Right lobe of liver (tissue), 6 donors: ENCODE measurements around the gene ANKRD37. TPM values are rescaled to one million over a fixed set of nuclear protein-coding genes. Genes with fewer than 3 reads are reported as not detected.

Experiments
- ATAC-seq, 4 donors: fragments of 200-7000 bp; cut with Tn5 transposase; one replicate each; pipeline ENCODE4 v1.9.1; 2020; ENCODE audit warnings: mild to moderate bottlenecking in 4 of 4, moderate library complexity in 4 of 4
- DNase-seq, 3 donors: peaks; one replicate each; pipeline ENCODE4 v3.0.0-alpha.2; 2020
- H3K27ac ChIP-seq, 3 donors: fragments of 200-600 bp; one replicate each; pipeline ENCODE4 v1.8.0; 2022
- H3K27me3 ChIP-seq, 2 donors: fragments of 200-600 bp; one replicate each; pipeline ENCODE4 v1.8.0; 2022
- H3K36me3 ChIP-seq, 4 donors: fragments of 200-600 bp; sonication (generic) in 1 of 4; one replicate each; pipeline versions ENCODE4 v1.5.1 to v1.8.0; 2017 to 2022; ENCODE audit warnings: control low read depth in 1 of 4
- H3K4me1 ChIP-seq, 4 donors: fragments of 200-600 bp; sonication (generic) in 1 of 4; one replicate each; pipeline versions ENCODE4 v1.5.1 to v1.8.0; 2017 to 2022; ENCODE audit warnings: control low read depth in 1 of 4
- H3K4me3 ChIP-seq, 3 donors: fragments of 200-600 bp; one replicate each; pipeline ENCODE4 v1.8.0; 2022
- H3K9me3 ChIP-seq, 4 donors: fragments of 200-600 bp; sonication (generic) in 1 of 4; one replicate each; pipeline versions ENCODE4 v1.5.1 to v1.8.0; 2017 to 2022; ENCODE audit warnings: control low read depth in 1 of 4
- POLR2A ChIP-seq: fragments of 450-650 bp; IDR thresholded peaks from one replicate; pipeline ENCODE4 v1.6.1; 2017; ENCODE audit warnings: antibody characterized with exemption, mild to moderate bottlenecking
- WGBS: methylation state at CpG from one replicate; pipeline ENCODE4 v1.1.6; 2018; ENCODE audit warnings: low coverage, low lambda C conversion rate; ENCODE audit not compliant: insufficient coverage; ENCODE audit errors: missing lambda C conversion rate; 5-methylcytosine and 5-hydroxymethylcytosine counted together
- intact Hi-C, 2 donors: fragments of 100-400 bp; cut with DNase I; formaldehyde crosslinking; loops; one replicate each; pipeline versions ENCODE4 v1.11.2 to v1.14.1; 2022
- total RNA-seq, 6 experiments: library from RNA; depleted of rRNA in 2 of 6; stranded (reverse); fragments of >200 nt in 2 of 6; fragmentation: NEBNext Ultra II Directional in 3 of 6; extraction: Animal tissue kit (Norgen Biotek cat#: 25700) in 3 of 6; gene quantifications; one replicate each; pipeline versions ENCODE4 v1.1.0 to v1.2.4, GENCODE V29; 2016 to 2023
- TF ChIP-seq, protein P1 (sequence below), 4 donors: fragments of 200-600 bp in 3 of 4; fragments of 450-650 bp in 1 of 4; IDR thresholded peaks; one replicate each; pipeline versions ENCODE4 v1.5.1 to v1.8.0; 2016 to 2022; ENCODE audit warnings: antibody characterized with exemption in 4 of 4, mild to moderate bottlenecking in 2 of 4
- donor health status: DM: no; HTN: yes; CAD: no.
- donor health status: DM: no; HTN: no; CAD: no.
- donor health status: DM: no; HTN: no; CAD: no.
- donor health status: DM: no; HTN: yes; CAD: no.
- donor health status: DM: no; HTN: yes; CAD: no.

ANKRD37 gene
- total RNA-seq, 6 experiments from 2014 or later = 3.9 to 19.0 (median 6.0) TPM

DNA sequence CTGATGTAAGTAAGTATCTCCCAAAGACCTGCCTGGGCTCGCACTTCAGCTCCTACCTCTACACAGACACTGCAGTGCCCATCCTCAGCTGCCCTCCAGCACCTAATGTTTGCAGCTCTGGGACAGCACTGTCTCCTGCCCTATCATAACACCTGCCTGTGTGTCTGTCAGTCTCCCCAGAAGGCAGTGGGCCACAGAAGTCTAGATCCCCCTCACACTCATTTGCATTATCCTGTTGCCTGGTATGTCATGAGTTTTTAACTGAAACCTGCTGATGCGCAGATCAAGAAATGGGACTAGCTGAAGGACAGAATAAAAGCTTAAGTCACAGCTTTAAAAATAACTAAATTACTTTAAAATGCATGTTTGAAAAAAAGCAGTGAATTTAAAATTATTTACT lies 43.9 kb upstream of the ANKRD37 start:
- no peaks in the 10 kb centered on the region for H3K36me3 ChIP-seq
- DNase-seq = no peak
- TF ChIP-seq, protein P1, sequence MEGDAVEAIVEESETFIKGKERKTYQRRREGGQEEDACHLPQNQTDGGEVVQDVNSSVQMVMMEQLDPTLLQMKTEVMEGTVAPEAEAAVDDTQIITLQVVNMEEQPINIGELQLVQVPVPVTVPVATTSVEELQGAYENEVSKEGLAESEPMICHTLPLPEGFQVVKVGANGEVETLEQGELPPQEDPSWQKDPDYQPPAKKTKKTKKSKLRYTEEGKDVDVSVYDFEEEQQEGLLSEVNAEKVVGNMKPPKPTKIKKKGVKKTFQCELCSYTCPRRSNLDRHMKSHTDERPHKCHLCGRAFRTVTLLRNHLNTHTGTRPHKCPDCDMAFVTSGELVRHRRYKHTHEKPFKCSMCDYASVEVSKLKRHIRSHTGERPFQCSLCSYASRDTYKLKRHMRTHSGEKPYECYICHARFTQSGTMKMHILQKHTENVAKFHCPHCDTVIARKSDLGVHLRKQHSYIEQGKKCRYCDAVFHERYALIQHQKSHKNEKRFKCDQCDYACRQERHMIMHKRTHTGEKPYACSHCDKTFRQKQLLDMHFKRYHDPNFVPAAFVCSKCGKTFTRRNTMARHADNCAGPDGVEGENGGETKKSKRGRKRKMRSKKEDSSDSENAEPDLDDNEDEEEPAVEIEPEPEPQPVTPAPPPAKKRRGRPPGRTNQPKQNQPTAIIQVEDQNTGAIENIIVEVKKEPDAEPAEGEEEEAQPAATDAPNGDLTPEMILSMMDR (IDR thresholded peaks at IDR 0.05) = no peak
- no peak for TF ChIP-seq POLR2A
- H3K27me3 ChIP-seq = no peaks in the 10 kb centered on the region
- intact Hi-C loops = no loop called here
- WGBS = 100% methylated on average over 1 of the region's 2 CpGs
- H3K9me3 ChIP-seq = no peaks in the 10 kb centered on the region
- no peak overlapping the region for H3K27ac ChIP-seq
- no peaks in the 10 kb centered on the region for H3K4me1 ChIP-seq
- ATAC-seq = no peak
- no peak overlapping the region for H3K4me3 ChIP-seq

DNA sequence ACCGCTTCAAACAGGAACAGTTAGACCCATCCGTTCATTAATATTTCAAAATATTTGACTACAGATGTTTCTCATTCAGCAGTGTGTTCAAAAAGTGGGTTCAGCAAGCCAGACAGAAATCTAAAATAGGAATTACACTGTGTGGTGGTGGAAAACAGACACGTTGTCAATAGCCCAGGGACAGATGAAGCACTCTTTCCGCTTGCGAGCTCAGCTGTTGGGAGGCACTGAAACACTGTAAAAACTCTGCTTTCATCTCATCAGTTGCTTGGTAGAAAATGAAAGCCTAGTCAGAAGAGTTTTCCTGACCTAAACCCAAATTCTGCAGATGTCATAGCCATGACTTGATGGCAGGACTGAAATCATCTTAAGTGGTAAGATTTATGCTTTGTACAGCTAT lies 39.4 kb upstream of the ANKRD37 start:
- Histone ChIP-seq H3K36me3 (no peaks in the 10 kb centered on the region), H3K9me3 (no peaks in the 10 kb centered on the region), H3K27ac (no peak overlapping the region), H3K4me3 (no peak overlapping the region), H3K4me1 (peaks cover 0 to 9% (median 0%) of the 10 kb centered on the region in 4 donors), H3K27me3 (no peaks in the 10 kb centered on the region)
- TF ChIP-seq, protein P1 (IDR thresholded peaks at IDR 0.05) = no peak
- no peak for TF ChIP-seq POLR2A
- intact Hi-C loops = no loop called here
- DNase-seq (no peak), ATAC-seq (no peak)
- 97% methylated on average over 5 of the region's 5 CpGs for WGBS

DNA sequence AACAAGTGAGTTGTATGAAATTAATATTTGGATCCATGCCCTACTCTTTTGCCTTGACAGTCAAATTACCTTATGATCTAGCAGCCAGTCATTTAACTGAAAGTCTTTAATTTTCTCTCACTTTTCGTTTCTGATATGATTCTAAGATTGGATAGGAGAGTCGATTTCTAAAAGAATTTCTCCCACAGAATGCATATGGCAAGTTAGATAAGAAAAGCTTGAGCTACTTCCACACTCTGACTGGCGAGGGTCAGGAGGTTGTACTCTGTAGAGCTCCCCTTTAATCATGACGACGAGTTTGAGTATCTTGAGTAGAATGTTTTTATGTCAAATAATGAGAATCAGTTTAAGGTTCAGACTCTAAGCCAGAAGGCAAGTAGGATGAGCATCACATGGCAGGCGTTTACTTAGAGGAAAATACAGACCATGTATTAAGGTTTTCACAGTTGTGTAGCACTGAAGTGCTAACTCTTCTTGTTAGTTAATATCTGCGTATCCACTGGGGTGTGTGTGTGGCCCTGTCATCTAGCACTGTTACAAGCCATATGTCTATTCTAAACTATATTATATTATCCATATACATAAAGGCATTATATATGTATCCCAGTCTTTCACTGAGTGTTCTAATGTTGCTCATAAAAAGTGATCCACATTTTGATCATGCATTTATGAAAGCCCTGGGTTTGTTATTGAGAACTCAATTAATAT lies 38.8 kb upstream of the ANKRD37 start:
- intact Hi-C loops = no loop called here
- DNase-seq = no peak
- H3K4me1 ChIP-seq = peaks cover 0 to 16% (median under 1%) of the 10 kb centered on the region in 4 donors
- H3K9me3 ChIP-seq = no peaks in the 10 kb centered on the region
- 81% methylated on average over 7 of the region's 7 CpGs for WGBS
- no peak overlapping the region for H3K4me3 ChIP-seq
- no peak overlapping the region for H3K27ac ChIP-seq
- no peaks in the 10 kb centered on the region for H3K27me3 ChIP-seq
- TF ChIP-seq, protein P1 (IDR thresholded peaks at IDR 0.05) = no peak
- TF ChIP-seq POLR2A = no peak
- ATAC-seq = no peak
- H3K36me3 ChIP-seq = no peaks in the 10 kb centered on the region

DNA sequence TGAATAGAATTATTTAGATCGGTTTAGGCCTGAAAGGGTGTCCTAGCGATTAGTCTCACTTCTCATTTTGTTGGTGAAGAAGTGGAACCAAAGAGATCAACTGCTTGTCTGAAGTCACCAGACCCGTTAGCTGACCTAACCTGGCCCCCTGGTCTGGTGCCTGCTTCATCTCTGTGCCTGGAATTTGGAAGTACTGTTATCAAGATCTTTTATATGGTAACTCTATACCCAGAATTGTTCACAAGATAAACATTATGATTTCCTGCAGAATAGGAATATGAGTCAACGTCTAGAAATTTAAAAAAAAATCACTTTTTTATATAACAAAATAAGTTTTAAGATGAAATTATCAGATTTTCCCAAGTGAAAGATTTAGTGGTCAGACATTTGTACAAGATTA lies 38.1 kb upstream of the ANKRD37 start:
- TF ChIP-seq POLR2A = no peak
- TF ChIP-seq, protein P1 (IDR thresholded peaks at IDR 0.05) = no peak
- no peak for ATAC-seq

More for the DNA sequence above, 38.1 kb upstream of the ANKRD37 start:
- Histone ChIP-seq H3K9me3 (no peaks in the 10 kb centered on the region), H3K27me3 (no peaks in the 10 kb centered on the region), H3K36me3 (no peaks in the 10 kb centered on the region), H3K4me1 (peaks cover 0 to 21% (median 3%) of the 10 kb centered on the region in 4 donors), H3K4me3 (no peak overlapping the region), H3K27ac (no peak overlapping the region)
- intact Hi-C loops = no loop called here
- 86% methylated on average over 4 of the region's 4 CpGs for WGBS
- DNase-seq = no peak
